Measurements from ENCODE around the gene TUBB3. TPM values are rescaled to one million over a fixed set of nuclear protein-coding genes. Genes with fewer than 3 reads are reported as not detected.
"Not testable (repeated sequence)": the region's sequence is repeated elsewhere in the genome, so short reads cannot be mapped to it uniquely, and the experiment has no call there.

The TUBB3 gene
- total and polyA plus RNA-seq, 2 donors from 2014 or later: 3.4 to 35.0 TPM

- no peaks in the 10 kb centered on the region for H3K27me3 ChIP-seq (ENCODE audit: control insufficient read depth, insufficient read depth, low read length)
- H3K27ac ChIP-seq (ENCODE audit: low read depth in 2 of 2, low read length in 2 of 2): no peak overlapping the region
- intact Hi-C loops (cut with DNase I): no loop called here
- TF ChIP-seq CTCF (IDR thresholded peaks at IDR 0.05; ENCODE audit: borderline replicate concordance, extremely low read depth, insufficient read depth): no peak
- FAIRE-seq: no peak
- no peak overlapping the region for H3K4me3 ChIP-seq (ENCODE audit: low read length in 3 of 3)
- DNase-seq: peak in 1 of 5 donors; percentile 69
- no peaks in the 10 kb centered on the region for H3K9me3 ChIP-seq (ENCODE audit: control insufficient read depth in 2 of 3, insufficient read depth in 1 of 3, low read length in 3 of 3)
- no peak overlapping the region for H3K9ac ChIP-seq (ENCODE audit: low read length in 3 of 3)
- H3K36me3 ChIP-seq (ENCODE audit: control insufficient read depth in 2 of 3, insufficient read depth in 3 of 3, low read length in 3 of 3): peaks cover 0 to 14% (median 4%) of the 10 kb centered on the region in 3 donors
- H3K4me1 ChIP-seq (ENCODE audit: control insufficient read depth in 2 of 3, insufficient read depth in 2 of 3, low read depth in 1 of 3, low read length in 3 of 3): peaks cover 0 to 6% (median 0%) of the 10 kb centered on the region in 3 donors
Observed at GRCh38 chr16:89913408-89914387, 9.4 kb upstream of the TUBB3 start.

- DNase-seq; intact Hi-C loops (cut with DNase I); H3K9me3 ChIP-seq (ENCODE audit: control insufficient read depth in 2 of 3, insufficient read depth in 1 of 3, low read length in 3 of 3); H3K4me3 ChIP-seq (ENCODE audit: low read length in 3 of 3); H3K27ac ChIP-seq (ENCODE audit: low read depth in 2 of 2, low read length in 2 of 2); H3K27me3 ChIP-seq (ENCODE audit: control insufficient read depth, insufficient read depth, low read length); H3K36me3 ChIP-seq (ENCODE audit: control insufficient read depth in 2 of 3, insufficient read depth in 3 of 3, low read length in 3 of 3); FAIRE-seq; H3K9ac ChIP-seq (ENCODE audit: low read length in 3 of 3); H3K4me1 ChIP-seq (ENCODE audit: control insufficient read depth in 2 of 3, insufficient read depth in 2 of 3, low read depth in 1 of 3, low read length in 3 of 3): not testable (repeated sequence)
Observed at GRCh38 chr16:89914642-89915285, 8.4 kb upstream of the TUBB3 start.

- Histone ChIP-seq H3K9me3 (ENCODE audit: control insufficient read depth in 2 of 3, insufficient read depth in 1 of 3, low read length in 3 of 3) (no peaks in the 10 kb centered on the region), H3K4me1 (ENCODE audit: control insufficient read depth in 2 of 3, insufficient read depth in 2 of 3, low read depth in 1 of 3, low read length in 3 of 3) (peaks cover 0 to 7% (median 0%) of the 10 kb centered on the region in 3 donors), H3K36me3 (ENCODE audit: control insufficient read depth in 2 of 3, insufficient read depth in 3 of 3, low read length in 3 of 3) (peaks cover 0 to 5% (median 4%) of the 10 kb centered on the region in 3 donors), H3K27me3 (ENCODE audit: control insufficient read depth, insufficient read depth, low read length) (no peaks in the 10 kb centered on the region), H3K4me3 (ENCODE audit: low read length in 3 of 3) (no peak overlapping the region), H3K9ac (ENCODE audit: low read length in 3 of 3) (no peak overlapping the region), H3K27ac (ENCODE audit: low read depth in 2 of 2, low read length in 2 of 2) (no peak overlapping the region)
- FAIRE-seq: no peak
- DNase-seq: peak in 1 of 5 donors; percentile 62
- intact Hi-C loops (cut with DNase I): no loop called here
- TF ChIP-seq CTCF (IDR thresholded peaks at IDR 0.05; ENCODE audit: borderline replicate concordance, extremely low read depth, insufficient read depth): no peak
Observed at GRCh38 chr16:89915303-89916232, 7.6 kb upstream of the TUBB3 start.

All from kidney (tissue), 14 donors.